Measurements from ENCODE around the gene PROCR. TPM values are rescaled to one million over a fixed set of nuclear protein-coding genes. Genes with fewer than 3 reads are reported as not detected.

Gene PROCR
- total and polyA plus RNA-seq, 9 of the 15 experiments (the other 6 are each of a cell fraction or from before 2014, with no cell fraction given) = 1.6 to 7.1 (median 4.0) TPM

GRCh38 chr20:35145141-35145564 lies 26.7 kb upstream of the PROCR start (continued):
- TF ChIP-seq ZNF639 (CRISPR knock-in tag; conservative IDR thresholded peaks at IDR 0.05 in 1 of 2, IDR thresholded peaks at IDR 0.05 in 1 of 2) (no peak), ARID2 (IDR thresholded peaks at IDR 0.05) (peak; percentile 85), STAG1 (CRISPR knock-in tag; IDR thresholded peaks at IDR 0.05; ENCODE audit: borderline replicate concordance) (peak; percentile 45; the same call in 1 of the 2 replicates), ZNF347 (CRISPR knock-in tag; IDR thresholded peaks at IDR 0.05; ENCODE audit: low read depth) (no peak), STAT5B (CRISPR knock-in tag; IDR thresholded peaks at IDR 0.05) (no peak), CREB3 (tag; conservative IDR thresholded peaks at IDR 0.05; ENCODE audit: low read depth) (no peak), RB1 (IDR thresholded peaks at IDR 0.05; ENCODE audit: low read depth) (0 out of 2 replicates have a peak, but pooled peaks have one; percentile 17), MCM5 (IDR thresholded peaks at IDR 0.05; ENCODE audit: low read depth) (no peak), KLF16 (IDR thresholded peaks at IDR 0.05) (peak; percentile 35; the same call in 1 of the 2 replicates), CC2D1A (IDR thresholded peaks at IDR 0.05) (peak; percentile 74), SMC3 (conservative IDR thresholded peaks at IDR 0.05; ENCODE audit: insufficient read depth, low read depth, low read length) (peak; percentile 94)
